Measurements from ENCODE around the gene MRPL37.

The MRPL37 gene

DNA sequence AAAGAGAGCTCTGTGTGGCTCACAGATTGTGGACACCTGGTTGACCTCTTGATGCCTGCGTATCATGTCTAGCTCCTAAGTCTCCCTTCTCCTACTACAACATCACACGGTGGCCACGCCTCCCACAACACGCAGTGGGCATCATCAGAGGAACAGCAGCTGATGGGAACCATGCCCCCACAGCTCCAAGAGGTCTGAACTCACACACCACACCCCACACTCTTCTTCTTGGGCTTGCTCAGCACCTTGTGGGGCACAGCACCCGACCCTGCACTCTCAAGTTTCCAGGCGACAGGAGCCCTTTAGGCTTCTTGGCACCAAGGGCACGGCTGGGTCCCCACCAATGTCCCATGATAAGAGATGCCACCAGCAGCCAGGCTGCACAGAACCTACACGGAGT lies 28.4 kb upstream of the MRPL37 start:
- DNase-seq (ENCODE audit: low spot score) = no peak
- in situ Hi-C loops (cut with MboI; ENCODE audit: low pct_unique_long_range_greater_than_20kb, low sequenced_read_pairs, unreplicated experiment) = no loop called here
- TF ChIP-seq, protein P1, sequence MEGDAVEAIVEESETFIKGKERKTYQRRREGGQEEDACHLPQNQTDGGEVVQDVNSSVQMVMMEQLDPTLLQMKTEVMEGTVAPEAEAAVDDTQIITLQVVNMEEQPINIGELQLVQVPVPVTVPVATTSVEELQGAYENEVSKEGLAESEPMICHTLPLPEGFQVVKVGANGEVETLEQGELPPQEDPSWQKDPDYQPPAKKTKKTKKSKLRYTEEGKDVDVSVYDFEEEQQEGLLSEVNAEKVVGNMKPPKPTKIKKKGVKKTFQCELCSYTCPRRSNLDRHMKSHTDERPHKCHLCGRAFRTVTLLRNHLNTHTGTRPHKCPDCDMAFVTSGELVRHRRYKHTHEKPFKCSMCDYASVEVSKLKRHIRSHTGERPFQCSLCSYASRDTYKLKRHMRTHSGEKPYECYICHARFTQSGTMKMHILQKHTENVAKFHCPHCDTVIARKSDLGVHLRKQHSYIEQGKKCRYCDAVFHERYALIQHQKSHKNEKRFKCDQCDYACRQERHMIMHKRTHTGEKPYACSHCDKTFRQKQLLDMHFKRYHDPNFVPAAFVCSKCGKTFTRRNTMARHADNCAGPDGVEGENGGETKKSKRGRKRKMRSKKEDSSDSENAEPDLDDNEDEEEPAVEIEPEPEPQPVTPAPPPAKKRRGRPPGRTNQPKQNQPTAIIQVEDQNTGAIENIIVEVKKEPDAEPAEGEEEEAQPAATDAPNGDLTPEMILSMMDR (IDR thresholded peaks at IDR 0.05; ENCODE audit: extremely low read depth, insufficient read depth, missing control alignments) = no peak

DNA sequence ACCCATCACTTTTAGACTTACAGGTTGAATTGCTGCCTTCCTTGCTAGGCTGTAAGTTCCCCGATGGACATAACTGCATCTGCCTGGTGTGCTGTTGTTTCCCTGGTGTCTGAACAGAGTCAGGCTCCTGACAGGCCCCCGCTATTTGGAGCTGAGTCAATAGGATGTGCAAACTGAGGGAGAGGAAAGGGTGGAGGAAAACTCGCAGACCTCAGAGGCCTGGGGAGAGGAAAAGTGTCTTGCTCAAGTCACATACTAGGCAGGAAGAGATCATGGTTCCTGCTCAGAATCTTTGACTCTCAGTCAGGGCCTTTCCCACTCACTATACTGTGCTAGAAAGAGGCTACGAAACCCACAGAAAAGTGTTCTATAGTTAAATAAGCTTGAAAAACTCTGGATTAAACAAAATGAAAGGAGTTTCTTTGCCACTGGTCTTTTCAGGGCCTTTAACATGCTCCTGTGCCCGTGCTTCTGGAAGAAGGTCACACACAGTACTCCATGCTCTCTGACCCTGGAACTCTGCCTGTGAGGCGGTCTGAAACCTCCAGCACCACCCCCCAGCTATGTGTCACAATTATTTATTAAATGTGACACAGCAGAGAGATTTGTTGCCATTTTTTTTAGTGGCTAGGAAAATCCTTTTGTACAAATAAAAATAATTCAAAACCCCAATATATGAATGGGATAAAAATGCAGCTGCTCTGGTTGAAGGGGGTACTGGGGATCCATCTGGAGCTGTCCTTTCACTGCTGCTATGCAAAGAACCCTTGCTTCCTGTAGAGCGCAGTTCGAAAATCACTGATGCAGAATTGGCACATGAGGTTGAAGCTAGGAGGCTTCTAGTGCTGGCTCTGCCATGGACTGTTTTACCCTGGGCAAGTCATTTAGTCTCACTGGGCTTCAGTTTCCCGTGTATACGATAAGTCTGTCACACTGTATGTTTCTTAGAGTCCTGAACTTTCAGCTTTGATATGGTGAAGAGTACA lies 27.1 kb upstream of the MRPL37 start:
- no peak for DNase-seq (ENCODE audit: low spot score)
- in situ Hi-C loops (cut with MboI; ENCODE audit: low pct_unique_long_range_greater_than_20kb, low sequenced_read_pairs, unreplicated experiment) = no loop called here
- TF ChIP-seq, protein P1 (IDR thresholded peaks at IDR 0.05; ENCODE audit: extremely low read depth, insufficient read depth, missing control alignments) = no peak

DNA sequence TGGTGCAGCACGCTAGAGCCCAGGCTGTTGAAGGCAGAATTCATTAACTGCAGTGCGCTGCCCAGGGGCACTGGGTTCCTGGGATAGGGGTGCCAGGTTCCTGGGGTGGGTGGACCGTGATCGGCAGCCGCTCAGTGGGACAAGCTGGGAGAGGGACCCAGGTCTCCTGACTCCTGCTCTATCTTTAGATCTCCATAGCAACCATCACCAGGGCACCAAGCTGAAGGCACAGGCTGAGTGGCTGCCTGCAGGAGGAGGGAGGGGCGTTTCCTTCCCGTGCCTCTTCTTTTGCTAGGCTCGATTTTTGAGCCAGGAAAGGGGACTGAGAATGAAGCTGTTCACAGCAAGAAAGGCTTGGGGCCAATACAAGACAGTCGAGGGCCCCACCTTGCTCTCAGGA lies 26.3 kb upstream of the MRPL37 start:
- TF ChIP-seq, protein P1 (IDR thresholded peaks at IDR 0.05; ENCODE audit: extremely low read depth, insufficient read depth, missing control alignments) = no peak
- in situ Hi-C loops (cut with MboI; ENCODE audit: low pct_unique_long_range_greater_than_20kb, low sequenced_read_pairs, unreplicated experiment) = no loop called here
- no peak for DNase-seq (ENCODE audit: low spot score)

DNA sequence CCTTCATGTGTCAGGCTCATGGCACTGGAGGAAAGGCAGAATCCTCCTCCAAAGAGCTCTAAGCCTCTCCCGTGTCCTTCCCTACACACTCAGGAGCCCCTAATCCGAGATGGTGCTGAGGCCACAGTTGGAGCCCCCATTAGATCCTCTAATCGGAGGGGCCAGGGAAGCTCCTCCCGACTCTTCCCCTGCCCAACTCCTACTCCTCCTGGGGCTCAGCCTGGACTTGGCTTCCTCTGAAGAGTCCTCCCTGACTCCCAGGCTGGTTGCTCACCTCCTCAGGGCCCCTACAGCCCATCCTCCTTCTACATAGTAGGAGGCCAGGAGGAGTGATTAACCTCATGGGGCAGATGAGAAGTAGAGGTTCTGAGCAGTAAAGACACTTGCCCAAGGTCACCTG lies 25.9 kb upstream of the MRPL37 start:
- in situ Hi-C loops (cut with MboI; ENCODE audit: low pct_unique_long_range_greater_than_20kb, low sequenced_read_pairs, unreplicated experiment) = no loop called here
- TF ChIP-seq, protein P1 (IDR thresholded peaks at IDR 0.05; ENCODE audit: extremely low read depth, insufficient read depth, missing control alignments) = no peak
- DNase-seq (ENCODE audit: low spot score) = no peak

DNA sequence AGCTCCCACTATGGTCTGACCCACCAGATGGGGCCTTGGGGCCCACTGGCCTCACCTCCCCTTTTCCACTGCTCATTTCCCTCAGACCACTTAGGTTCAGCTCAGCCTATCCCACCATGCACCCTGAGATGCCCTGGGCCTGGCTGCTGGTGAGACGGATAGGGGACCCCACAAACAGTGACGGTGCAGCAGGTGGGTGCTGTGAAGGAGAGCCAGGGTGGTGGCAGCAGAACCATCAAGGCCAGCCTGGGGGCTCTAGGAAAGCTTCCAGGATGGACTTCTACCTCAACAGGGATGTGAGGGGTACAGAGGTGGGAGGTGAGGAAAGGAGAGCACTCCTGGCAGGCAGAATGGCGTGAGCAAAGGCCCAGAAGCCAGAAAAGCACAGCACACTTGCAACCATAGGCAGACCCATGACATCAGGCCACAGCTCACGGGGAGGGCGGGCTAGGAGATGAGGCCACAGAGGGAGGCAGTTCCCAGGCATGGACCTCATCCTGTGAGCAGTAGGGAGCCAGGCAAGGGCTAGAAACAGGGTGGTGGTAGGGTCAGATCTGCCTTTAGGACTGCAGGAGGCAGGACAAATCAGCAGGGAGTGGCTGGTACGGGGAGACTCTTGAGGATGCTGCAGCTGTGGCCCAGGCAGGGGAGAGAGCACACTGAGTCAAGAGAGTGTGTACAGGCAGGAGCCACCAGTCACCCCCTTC lies 23.2 kb upstream of the MRPL37 start:
- TF ChIP-seq, protein P1 (IDR thresholded peaks at IDR 0.05; ENCODE audit: extremely low read depth, insufficient read depth, missing control alignments) = no peak
- in situ Hi-C loops (cut with MboI; ENCODE audit: low pct_unique_long_range_greater_than_20kb, low sequenced_read_pairs, unreplicated experiment) = no loop called here
- no peak for DNase-seq (ENCODE audit: low spot score)

DNA sequence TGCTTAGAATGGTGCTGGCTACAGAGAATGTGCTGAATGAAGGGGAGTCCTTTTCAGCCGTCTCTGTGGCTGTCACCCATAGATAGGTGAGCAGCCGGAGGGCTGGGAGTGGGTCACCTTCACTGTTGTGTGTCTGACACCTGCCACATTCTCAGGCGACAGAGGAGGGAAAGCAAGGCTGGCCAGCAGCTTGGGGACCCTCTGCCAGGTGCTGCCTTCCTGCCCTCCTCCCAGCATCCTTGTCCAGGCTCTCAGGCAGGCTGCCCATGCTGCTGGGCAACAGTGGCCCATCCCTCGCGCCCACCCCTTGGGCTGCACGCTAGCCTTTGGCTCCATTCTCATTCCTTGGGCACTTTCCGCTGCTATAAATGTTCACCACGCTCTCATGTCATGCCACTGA lies 22.2 kb upstream of the MRPL37 start:
- no peak for DNase-seq (ENCODE audit: low spot score)
- in situ Hi-C loops (cut with MboI; ENCODE audit: low pct_unique_long_range_greater_than_20kb, low sequenced_read_pairs, unreplicated experiment) = no loop called here
- TF ChIP-seq, protein P1 (IDR thresholded peaks at IDR 0.05; ENCODE audit: extremely low read depth, insufficient read depth, missing control alignments) = no peak

Measured in GM13977 (cell line).